AG10803 (cell line): ENCODE data around the gene TENT4A.

Source experiments
- DNase-seq: peaks from one replicate; pipeline ENCODE4 v3.0.0; 2010; ENCODE audit warnings: low read depth
- H3K4me3 ChIP-seq: 2 replicates; pipeline ENCODE4 v1.5.1; 2011; ENCODE audit warnings: mild to moderate bottlenecking, low read length, control low read depth
- TF ChIP-seq, protein P1 (sequence below): conservative IDR thresholded peaks from 2 replicates; pipeline ENCODE4 v1.5.1; 2011; ENCODE audit warnings: mild to moderate bottlenecking, low read length, control low read depth, inconsistent platforms

The TENT4A gene

DNA sequence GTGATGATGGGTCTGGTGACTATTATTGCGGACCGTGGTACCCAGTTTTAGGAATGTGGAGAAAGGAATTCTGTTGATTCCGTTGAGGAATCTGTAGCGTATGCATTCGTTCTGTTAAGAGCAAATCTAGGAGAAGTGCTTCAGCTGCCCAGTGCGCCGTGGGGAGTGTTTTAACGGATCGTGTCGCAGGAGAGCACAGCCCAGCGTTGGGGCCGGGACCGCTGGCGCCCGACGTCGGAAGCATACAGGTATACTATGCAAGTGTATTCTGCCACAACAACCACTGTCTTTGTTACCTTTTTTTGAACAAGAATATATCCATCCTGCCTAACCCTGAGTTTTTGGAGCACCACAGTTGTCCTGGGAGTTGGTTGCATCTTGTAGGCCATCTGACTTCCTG lies 42.7 kb downstream of the TENT4A start:
- no peak for DNase-seq
- TF ChIP-seq, protein P1, sequence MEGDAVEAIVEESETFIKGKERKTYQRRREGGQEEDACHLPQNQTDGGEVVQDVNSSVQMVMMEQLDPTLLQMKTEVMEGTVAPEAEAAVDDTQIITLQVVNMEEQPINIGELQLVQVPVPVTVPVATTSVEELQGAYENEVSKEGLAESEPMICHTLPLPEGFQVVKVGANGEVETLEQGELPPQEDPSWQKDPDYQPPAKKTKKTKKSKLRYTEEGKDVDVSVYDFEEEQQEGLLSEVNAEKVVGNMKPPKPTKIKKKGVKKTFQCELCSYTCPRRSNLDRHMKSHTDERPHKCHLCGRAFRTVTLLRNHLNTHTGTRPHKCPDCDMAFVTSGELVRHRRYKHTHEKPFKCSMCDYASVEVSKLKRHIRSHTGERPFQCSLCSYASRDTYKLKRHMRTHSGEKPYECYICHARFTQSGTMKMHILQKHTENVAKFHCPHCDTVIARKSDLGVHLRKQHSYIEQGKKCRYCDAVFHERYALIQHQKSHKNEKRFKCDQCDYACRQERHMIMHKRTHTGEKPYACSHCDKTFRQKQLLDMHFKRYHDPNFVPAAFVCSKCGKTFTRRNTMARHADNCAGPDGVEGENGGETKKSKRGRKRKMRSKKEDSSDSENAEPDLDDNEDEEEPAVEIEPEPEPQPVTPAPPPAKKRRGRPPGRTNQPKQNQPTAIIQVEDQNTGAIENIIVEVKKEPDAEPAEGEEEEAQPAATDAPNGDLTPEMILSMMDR = no peak
- H3K4me3 ChIP-seq = no peak overlapping the region

DNA sequence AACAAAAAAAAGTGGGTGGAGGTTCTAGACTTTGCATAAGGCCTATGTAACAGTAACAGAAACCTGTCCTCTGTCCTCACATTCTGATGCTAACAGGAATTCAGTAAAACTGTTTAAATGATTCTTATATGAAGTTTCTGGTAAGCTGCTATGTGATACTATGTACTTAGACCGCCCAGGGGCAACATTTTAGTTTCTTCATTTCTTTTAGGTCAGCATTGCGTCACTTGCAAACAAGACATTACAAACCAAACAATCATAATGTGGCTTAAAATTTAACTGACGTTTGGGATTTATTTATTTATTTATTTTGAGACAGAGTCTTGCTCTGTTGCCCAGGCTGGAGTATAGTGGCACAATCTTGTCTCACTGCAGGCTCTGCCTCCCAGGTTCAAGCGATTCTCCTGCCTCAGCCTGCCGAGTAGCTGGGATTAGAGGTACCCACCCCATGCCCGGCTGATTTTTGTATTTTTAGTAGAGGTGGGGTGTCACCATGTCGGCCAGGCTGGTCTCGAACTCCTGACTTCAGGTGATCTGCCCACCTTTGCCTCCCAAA lies 44.3 kb downstream of the TENT4A start:
- DNase-seq = no peak
- no peak overlapping the region for H3K4me3 ChIP-seq
- TF ChIP-seq, protein P1 = no peak

DNA sequence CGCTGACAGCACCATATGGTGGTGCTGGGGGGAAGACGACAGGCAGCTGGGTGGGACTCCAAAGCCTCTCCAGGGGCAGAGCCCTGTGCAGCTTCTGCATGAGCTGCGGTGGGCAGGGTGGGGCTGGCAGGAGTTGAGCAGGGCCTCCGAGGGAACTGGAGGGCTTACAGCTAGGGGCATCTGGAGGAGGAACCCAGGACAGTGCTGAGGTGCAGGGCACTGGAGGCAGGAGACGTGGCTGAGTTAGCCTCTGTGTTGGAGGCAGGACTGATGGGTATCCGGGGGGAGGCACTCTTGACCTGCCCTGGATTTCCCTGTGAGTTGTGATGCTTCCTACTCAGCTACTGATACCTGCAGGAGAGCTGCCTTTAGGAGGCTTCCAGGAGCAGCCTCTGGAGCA lies 45.0 kb downstream of the TENT4A start:
- no peak overlapping the region for H3K4me3 ChIP-seq
- no peak for DNase-seq
- TF ChIP-seq, protein P1 = no peak

- DNase-seq = no peak
- TF ChIP-seq, protein P1 = no peak
- H3K4me3 ChIP-seq = no peak overlapping the region
Observed at GRCh38 chr5:6758706-6759105, 45.5 kb downstream of the TENT4A start.

GRCh38 chr5:6759401-6759800 lies 46.2 kb downstream of the TENT4A start:
- no peak overlapping the region for H3K4me3 ChIP-seq
- no peak for DNase-seq
- TF ChIP-seq, protein P1 = no peak

DNA sequence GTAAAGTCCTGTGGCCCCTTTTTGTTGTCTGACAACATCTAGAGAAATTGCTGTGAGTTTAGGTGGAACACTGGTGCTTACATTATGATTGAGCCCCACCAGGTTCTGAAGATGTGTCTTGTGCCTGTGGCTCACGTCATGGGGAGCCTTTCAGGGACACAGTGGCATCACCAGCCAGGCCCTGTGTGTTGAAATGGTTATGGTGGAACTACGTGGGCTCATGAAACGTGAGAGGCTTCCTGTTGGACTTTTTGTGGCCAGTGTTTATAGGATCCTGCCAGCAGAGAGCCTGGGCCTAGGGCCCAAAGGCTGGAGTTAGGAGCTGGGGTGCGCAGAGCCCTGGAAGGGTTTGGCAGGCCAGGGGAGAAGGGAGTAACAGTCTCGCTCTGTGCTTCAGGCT lies 46.8 kb downstream of the TENT4A start:
- TF ChIP-seq, protein P1 = no peak
- H3K4me3 ChIP-seq = no peak overlapping the region
- DNase-seq = no peak

DNA sequence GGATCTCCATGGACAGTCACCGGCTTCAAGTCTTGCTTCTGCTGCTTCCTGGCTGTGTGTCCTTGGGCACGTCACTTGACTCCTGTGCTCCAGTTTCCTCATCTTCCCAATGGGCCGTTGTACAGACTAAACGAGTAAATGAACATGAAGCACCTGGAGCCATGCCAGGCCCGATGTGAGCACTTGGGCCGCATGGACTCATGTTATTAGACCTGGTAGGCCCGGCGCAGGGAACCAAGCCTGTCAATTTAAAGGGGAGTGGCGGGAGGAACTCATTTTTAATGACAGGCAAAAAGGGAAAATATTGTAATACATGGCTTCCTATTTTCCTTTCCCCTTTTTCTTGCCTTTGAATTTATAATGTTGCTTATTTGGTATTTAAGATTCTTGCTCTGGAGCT lies 47.5 kb downstream of the TENT4A start:
- no peak overlapping the region for H3K4me3 ChIP-seq
- DNase-seq = no peak
- TF ChIP-seq, protein P1 = no peak
